Midbrain (tissue), 1 donor: ENCODE data around the gene CDC42EP4.

Source experiments
- DNase-seq: peaks from one replicate; lab custom pipeline; 2025; lab: John Stamatoyannopoulos, UW

Gene CDC42EP4, protein sequence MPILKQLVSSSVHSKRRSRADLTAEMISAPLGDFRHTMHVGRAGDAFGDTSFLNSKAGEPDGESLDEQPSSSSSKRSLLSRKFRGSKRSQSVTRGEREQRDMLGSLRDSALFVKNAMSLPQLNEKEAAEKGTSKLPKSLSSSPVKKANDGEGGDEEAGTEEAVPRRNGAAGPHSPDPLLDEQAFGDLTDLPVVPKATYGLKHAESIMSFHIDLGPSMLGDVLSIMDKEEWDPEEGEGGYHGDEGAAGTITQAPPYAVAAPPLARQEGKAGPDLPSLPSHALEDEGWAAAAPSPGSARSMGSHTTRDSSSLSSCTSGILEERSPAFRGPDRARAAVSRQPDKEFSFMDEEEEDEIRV

DNA sequence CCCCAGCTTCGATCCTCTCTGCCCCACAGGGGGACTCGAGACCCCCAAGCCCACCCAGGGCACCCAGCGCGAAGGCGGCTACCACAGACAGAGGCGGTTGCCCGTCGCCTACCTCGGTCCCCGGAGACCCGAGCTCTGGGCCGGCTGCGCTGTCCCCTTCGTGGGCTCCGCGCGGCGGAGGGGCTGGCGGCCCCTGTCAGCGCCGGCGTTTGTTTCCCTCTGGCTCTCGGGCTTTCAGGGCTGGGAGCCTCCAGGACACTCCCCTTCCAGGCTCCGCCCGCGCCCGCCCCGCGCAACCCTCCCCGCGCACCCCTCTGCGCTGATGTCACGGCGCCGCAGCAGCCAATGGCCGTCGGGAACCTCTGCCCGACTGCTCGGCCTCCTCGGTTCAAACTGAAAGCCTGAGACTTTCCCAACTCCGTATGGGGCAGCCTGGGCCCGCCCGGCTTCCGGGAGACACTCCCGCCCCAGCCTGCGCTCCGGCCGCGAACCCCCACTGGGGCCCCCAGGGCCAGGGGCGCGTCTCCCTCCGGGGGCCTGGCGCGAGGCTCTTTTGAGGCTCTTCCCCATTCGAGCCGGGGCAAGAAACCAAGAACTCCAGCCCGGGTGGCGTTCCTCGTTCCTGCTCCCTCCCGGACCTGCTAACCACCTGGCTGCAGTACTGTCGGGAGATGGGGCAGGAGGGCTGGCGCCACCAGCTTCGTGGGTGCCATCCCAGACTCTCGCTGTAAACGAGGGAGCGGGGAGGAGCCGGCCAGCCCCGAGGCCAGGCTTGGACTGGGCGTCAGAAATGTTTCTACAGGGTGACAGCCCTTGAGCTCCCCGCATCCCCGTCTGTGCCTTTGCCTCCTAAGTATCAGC is at the start of gene CDC42EP4:
CDC42EP4 (minus strand) TSS at position 221 of the 861 bp plus-strand sequence. CDS start 25,501 bp downstream, outside the sequence.
- peak; percentile 93 for DNase-seq

DNA sequence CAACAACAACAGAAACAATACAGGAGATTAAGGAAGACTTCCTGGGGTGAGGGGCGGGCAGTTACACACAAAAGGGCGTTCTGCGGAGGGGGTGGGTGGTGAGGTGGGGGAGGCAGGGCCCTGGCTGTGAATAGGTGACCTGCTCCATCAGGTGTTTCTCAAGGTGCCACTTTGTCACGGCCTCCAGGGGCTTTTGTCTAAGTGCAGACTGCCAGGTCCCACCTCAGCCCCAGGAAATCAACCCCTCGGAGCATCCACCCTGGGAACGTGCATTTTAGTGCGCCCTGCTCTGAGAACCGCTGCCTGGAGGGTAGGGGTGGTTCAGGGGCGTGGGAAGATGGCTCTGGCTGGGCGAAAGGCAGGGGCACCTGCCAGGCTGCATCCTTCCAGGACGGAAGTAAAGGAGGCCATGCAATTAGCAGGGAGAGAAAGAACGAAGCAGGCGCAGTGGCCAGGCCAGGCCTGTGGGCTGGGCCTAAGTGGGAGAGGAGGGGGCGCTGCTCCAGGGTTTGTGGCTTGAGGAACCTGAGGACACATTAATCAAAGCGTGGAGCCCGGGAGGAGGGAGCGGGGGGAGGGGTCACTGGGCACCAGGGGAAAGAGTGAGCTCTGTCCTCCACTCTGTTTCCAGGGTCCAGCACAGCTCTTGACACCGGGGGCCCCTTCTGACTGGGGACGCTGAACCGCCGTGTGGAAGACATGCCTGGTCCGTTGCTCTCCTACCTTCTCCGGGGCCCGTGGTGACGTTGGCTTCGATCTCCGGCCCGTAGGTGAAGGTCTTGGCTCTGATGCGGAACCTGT is 49.4 kb upstream of the CDC42EP4 start:
- no peak for DNase-seq

- peak; percentile 35 for DNase-seq
These were observed 48.2 kb upstream of the CDC42EP4 start for GRCh38 chr17:73359987-73360410.

GRCh38 chr17:73359352-73359751 is 47.6 kb upstream of the CDC42EP4 start:
- DNase-seq = no peak

- no peak for DNase-seq
These were observed 46.9 kb upstream of the CDC42EP4 start for GRCh38 chr17:73358668-73359067.

DNA sequence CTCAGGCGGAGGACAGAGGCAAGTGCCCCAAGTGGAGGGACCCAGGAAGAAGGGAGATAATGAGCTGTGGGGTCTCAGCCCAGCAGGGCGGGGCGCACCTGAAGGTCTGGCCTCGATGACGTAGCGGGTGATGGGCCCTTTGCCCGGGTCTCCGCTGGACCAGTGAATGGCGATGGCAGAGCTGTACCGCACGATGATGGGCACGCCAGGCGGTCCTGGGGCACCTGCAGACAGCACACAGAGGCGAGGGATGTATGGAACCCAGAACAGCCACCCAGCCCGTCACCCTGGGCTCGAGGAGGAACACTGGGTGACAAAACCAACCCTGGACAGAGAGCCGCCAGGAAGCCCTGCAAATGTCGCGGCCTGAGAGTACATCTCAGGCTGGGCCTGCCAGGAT is 46.2 kb upstream of the CDC42EP4 start:
- DNase-seq = no peak

- DNase-seq = peak; percentile 24
These were observed 45.5 kb upstream of the CDC42EP4 start for GRCh38 chr17:73357318-73357717.

GRCh38 chr17:73356561-73357170 is 44.9 kb upstream of the CDC42EP4 start:
- no peak for DNase-seq

- no peak for DNase-seq
These were observed 42.9 kb upstream of the CDC42EP4 start for GRCh38 chr17:73354423-73355284.

DNA sequence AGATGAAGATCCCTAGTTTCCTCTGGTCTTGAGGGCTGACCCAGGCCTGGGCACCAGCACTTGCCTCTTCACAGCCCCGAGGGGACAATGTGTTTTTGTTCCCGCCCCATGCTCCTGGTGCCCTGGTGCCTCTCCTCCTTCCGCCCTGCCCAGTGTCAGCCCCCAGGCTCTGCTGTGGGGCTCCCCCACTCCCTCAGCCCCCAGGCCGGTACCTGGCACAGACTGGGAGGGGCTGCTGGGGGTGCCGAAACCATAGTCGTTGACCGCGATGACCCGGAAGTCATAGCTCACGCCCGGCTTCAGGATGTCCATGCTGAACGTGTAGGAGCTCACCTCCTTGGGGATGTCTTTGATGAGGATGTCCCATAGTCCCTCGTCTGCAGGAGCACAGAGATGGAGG is 40.5 kb upstream of the CDC42EP4 start:
- DNase-seq = no peak

- DNase-seq = no peak
These were observed 40.0 kb upstream of the CDC42EP4 start for GRCh38 chr17:73351764-73352163.

GRCh38 chr17:73350864-73351263 is 39.1 kb upstream of the CDC42EP4 start:
- DNase-seq = no peak

DNA sequence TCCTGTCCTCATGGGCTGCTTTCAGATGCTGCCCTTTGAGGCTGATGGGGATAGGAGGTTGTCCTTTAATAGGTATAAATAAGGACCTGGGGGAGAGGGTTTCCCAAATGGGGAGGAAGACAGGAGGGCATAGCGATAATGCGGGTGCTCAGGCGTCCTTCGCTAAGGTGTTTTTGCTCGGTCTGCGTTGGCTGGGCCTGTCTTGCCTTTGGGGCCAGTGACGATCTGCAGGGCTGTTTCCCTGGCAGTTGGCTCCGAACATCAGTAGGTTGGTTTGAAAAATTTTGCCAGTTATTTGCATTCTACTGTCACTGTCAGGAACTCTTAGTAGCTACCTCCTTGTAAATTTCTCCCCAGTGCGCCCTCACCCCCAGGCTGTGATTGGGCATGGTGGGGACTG is 37.8 kb upstream of the CDC42EP4 start:
- DNase-seq = no peak

- peak; percentile 80 for DNase-seq
These were observed 37.3 kb upstream of the CDC42EP4 start for GRCh38 chr17:73349138-73349537.

GRCh38 chr17:73348829-73349095 is 37.0 kb upstream of the CDC42EP4 start:
- DNase-seq = no peak

GRCh38 chr17:73348018-73348828 is 36.4 kb upstream of the CDC42EP4 start:
- no peak for DNase-seq

- DNase-seq = peak; percentile 70
These were observed 35.5 kb upstream of the CDC42EP4 start for GRCh38 chr17:73347351-73347750.

- DNase-seq = no peak
These were observed 34.8 kb upstream of the CDC42EP4 start for GRCh38 chr17:73346501-73347162.

GRCh38 chr17:73343739-73344454 is 32.1 kb upstream of the CDC42EP4 start:
- no peak for DNase-seq
